Ishikawa (cell line): ENCODE data around the gene ABHD12.

Experiments used
- CREB1 ChIP-seq: IDR thresholded peaks from 2 replicates; pipeline ENCODE4 v1.6.1; 2012; ENCODE audit warnings: low read depth
- EGR1 ChIP-seq: IDR thresholded peaks from 2 replicates; pipeline ENCODE4 v1.6.1; 2012
- EP300 ChIP-seq: IDR thresholded peaks from 2 replicates; pipeline ENCODE4 v1.6.1; 2012; ENCODE audit warnings: borderline replicate concordance
- FOXM1 ChIP-seq: IDR thresholded peaks from 2 replicates; pipeline ENCODE4 v1.6.1; 2012; ENCODE audit warnings: low read depth, borderline replicate concordance
- NFIC ChIP-seq: IDR thresholded peaks from 2 replicates; pipeline ENCODE4 v1.6.1; 2012
- RAD21 ChIP-seq: IDR thresholded peaks from 2 replicates; pipeline ENCODE4 v1.6.1; 2012; ENCODE audit warnings: low read depth
- TAF1 ChIP-seq: IDR thresholded peaks from 2 replicates; pipeline ENCODE4 v1.6.1; 2012; ENCODE audit warnings: low read depth, mild to moderate bottlenecking
- TEAD4 ChIP-seq: IDR thresholded peaks from 2 replicates; pipeline ENCODE4 v1.6.1; 2012
- YY1 ChIP-seq: IDR thresholded peaks from 2 replicates; pipeline ENCODE4 v1.6.1; 2012; ENCODE audit warnings: low read depth
- TF ChIP-seq, protein P1 (sequence below): IDR thresholded peaks from 2 replicates; pipeline ENCODE4 v1.6.1; 2012

DNA sequence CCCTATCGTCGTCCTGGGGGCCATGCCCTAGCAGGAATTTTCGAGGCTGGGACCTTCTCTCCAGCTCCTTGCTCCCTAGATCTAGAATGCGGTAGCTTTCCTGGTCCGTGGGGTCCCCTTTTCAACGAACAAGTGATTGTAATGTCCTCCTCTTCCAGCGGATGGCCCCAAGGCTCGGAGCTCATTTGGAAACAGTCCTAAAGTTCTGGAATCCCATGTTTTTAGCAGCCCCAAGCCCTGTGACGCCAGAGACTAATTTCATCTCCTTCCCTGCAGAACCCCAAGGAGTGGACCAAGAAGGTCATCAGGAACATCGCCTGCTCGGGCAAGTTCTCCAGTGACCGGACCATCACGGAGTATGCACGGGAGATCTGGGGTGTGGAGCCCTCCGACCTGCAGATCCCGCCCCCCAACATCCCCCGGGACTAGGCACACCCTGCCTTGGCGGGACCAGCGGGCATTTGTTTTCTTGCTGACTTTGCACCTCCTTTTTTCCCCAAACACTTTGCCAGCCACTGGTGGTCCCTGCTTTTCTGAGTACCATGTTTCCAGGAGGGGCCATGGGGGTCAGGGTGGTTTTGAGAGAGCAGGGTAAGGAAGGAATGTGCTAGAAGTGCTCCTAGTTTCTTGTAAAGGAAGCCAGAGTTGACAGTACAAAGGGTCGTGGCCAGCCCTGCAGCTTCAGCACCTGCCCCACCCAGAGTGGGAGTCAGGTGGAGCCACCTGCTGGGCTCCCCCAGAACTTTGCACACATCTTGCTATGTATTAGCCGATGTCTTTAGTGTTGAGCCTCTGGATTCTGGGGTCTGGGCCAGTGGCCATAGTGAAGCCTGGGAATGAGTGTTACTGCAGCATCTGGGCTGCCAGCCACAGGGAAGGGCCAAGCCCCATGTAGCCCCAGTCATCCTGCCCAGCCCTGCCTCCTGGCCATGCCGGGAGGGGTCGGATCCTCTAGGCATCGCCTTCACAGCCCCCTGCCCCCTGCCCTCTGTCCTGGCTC is 94.2 kb downstream of the ABHD12 start:
- TF ChIP-seq EGR1 (no peak), FOXM1 (no peak), TAF1 (no peak), CREB1 (no peak), YY1 (no peak), TEAD4 (no peak), EP300 (no peak), NFIC (no peak), RAD21 (no peak; the same call in 1 of the 2 replicates)
- TF ChIP-seq, protein P1, sequence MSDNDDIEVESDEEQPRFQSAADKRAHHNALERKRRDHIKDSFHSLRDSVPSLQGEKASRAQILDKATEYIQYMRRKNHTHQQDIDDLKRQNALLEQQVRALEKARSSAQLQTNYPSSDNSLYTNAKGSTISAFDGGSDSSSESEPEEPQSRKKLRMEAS = no peak
